A673 (cell line): ENCODE data around the gene RHOA.
"Not testable (repeated sequence)": the region's sequence is repeated elsewhere in the genome, so short reads cannot be mapped to it uniquely, and the experiment has no call there.

Experiments used
- CTCF ChIP-seq: fragments of 300-800, 200-600 bp; sonication (generic); conservative IDR thresholded peaks from 2 replicates; pipeline ENCODE4 v1.5.1; 2017; ENCODE audit warnings: low read depth, mild to moderate bottlenecking, antibody characterized with exemption, low read length, moderate library complexity, mixed read lengths
- EZH2 ChIP-seq: fragments of 200-600 bp; sonication (generic); IDR thresholded peaks from 2 replicates; pipeline ENCODE4 v1.6.1; 2017; ENCODE audit warnings: borderline replicate concordance, low read depth, mild to moderate bottlenecking, mixed read lengths, antibody characterized with exemption, low read length; ENCODE audit not compliant: poor library complexity, severe bottlenecking

GRCh38 chr3:49328350-49328749, 83.4 kb downstream of the RHOA start:
- TF ChIP-seq CTCF, EZH2: not testable (repeated sequence)
